Liver (tissue), 9 donors: Measurements from ENCODE around the gene TESK2. TPM values are rescaled to one million over a fixed set of nuclear protein-coding genes. Genes with fewer than 3 reads are reported as not detected.

Source experiments
- DNase-seq: peaks from one replicate; pipeline ENCODE4 v3.0.0-alpha.2; 2017; ENCODE audit warnings: low spot score
- H3K27ac ChIP-seq, 2 donors: one replicate each; pipeline ENCODE4 v1.7.0; 2013; ENCODE audit warnings: inconsistent platforms in 2 of 2, low read length in 2 of 2, control low read depth in 1 of 2, low read depth in 1 of 2, mild to moderate bottlenecking in 1 of 2
- H3K27me3 ChIP-seq, 4 donors: one replicate each; pipeline versions ENCODE4 v1.6.1 to v1.7.0; 2013; ENCODE audit warnings: low read length in 3 of 4, inconsistent platforms in 1 of 4, mild to moderate bottlenecking in 1 of 4, moderate library complexity in 1 of 4; ENCODE audit not compliant: control insufficient read depth in 4 of 4, insufficient read depth in 4 of 4
- H3K36me3 ChIP-seq, 4 donors: one replicate each; pipeline versions ENCODE4 v1.6.1 to v1.7.0; 2013; ENCODE audit warnings: low read length in 3 of 4, mild to moderate bottlenecking in 3 of 4, low read depth in 1 of 4, moderate library complexity in 1 of 4; ENCODE audit not compliant: control insufficient read depth in 4 of 4, insufficient read depth in 3 of 4
- H3K4me1 ChIP-seq, 4 donors: one replicate each; pipeline versions ENCODE4 v1.6.1 to v1.7.0; 2013; ENCODE audit warnings: low read length in 3 of 4, mild to moderate bottlenecking in 3 of 4, moderate library complexity in 1 of 4; ENCODE audit not compliant: control insufficient read depth in 4 of 4, insufficient read depth in 4 of 4
- H3K4me3 ChIP-seq, 3 donors: one replicate each; pipeline versions ENCODE4 v1.6.1 to v1.7.0; 2013; ENCODE audit warnings: low read length in 3 of 3, control low read depth in 1 of 3, low read depth in 1 of 3, mild to moderate bottlenecking in 1 of 3
- H3K9ac ChIP-seq, 2 donors: one replicate each; pipeline ENCODE4 v1.7.0; 2013; ENCODE audit warnings: low read length in 2 of 2, mild to moderate bottlenecking in 2 of 2, moderate library complexity in 2 of 2, control low read depth in 1 of 2, low read depth in 1 of 2
- H3K9me3 ChIP-seq, 4 donors: one replicate each; pipeline versions ENCODE4 v1.6.1 to v1.7.0; 2013; ENCODE audit warnings: low read length in 3 of 4; ENCODE audit not compliant: control insufficient read depth in 4 of 4
- EGR1 ChIP-seq, 2 donors: IDR thresholded peaks; 2 replicates each; pipeline ENCODE4 v1.6.1; 2016 to 2018; ENCODE audit warnings: antibody characterized with exemption in 2 of 2, low read depth in 2 of 2
- FOXA1 ChIP-seq: IDR thresholded peaks from 2 replicates; pipeline ENCODE4 v1.6.1; 2016; ENCODE audit warnings: antibody characterized with exemption
- FOXA2 ChIP-seq: IDR thresholded peaks from 2 replicates; pipeline ENCODE4 v1.6.1; 2016; ENCODE audit warnings: antibody characterized with exemption
- GABPA ChIP-seq, 2 donors: IDR thresholded peaks in 1 of 2; conservative IDR thresholded peaks in 1 of 2; 2 replicates each; pipeline ENCODE4 v1.6.1; 2016; ENCODE audit warnings: antibody characterized with exemption in 2 of 2, mild to moderate bottlenecking in 1 of 2, moderate library complexity in 1 of 2
- HNF4A ChIP-seq, 2 donors: conservative IDR thresholded peaks; 2 replicates each; pipeline ENCODE4 v1.6.1; 2016; ENCODE audit warnings: antibody characterized with exemption in 2 of 2, mild to moderate bottlenecking in 2 of 2
- HNF4G ChIP-seq: IDR thresholded peaks from 2 replicates; pipeline ENCODE4 v1.6.1; 2016; ENCODE audit warnings: antibody characterized with exemption
- JUND ChIP-seq, 2 donors: IDR thresholded peaks; 2 replicates each; pipeline ENCODE4 v1.6.1; 2016; ENCODE audit warnings: antibody characterized with exemption in 2 of 2
- MAX ChIP-seq: IDR thresholded peaks from 2 replicates; pipeline ENCODE4 v1.6.1; 2016; ENCODE audit warnings: antibody characterized with exemption
- NR2F2 ChIP-seq: IDR thresholded peaks from 2 replicates; pipeline ENCODE4 v1.6.1; 2016; ENCODE audit warnings: antibody characterized with exemption
- RAD21 ChIP-seq, 2 donors: IDR thresholded peaks; 2 replicates each; pipeline ENCODE4 v1.6.1; 2016; ENCODE audit warnings: antibody characterized with exemption in 2 of 2, mild to moderate bottlenecking in 2 of 2
- REST ChIP-seq: IDR thresholded peaks from 2 replicates; pipeline ENCODE4 v1.6.1; 2016; ENCODE audit warnings: antibody characterized with exemption, mild to moderate bottlenecking
- RXRA ChIP-seq, 2 donors: IDR thresholded peaks; 2 replicates each; pipeline ENCODE4 v1.6.1; 2017 to 2018; ENCODE audit warnings: antibody characterized with exemption in 2 of 2, mild to moderate bottlenecking in 1 of 2
- SP1 ChIP-seq: IDR thresholded peaks from 2 replicates; pipeline ENCODE4 v1.6.1; 2018; ENCODE audit warnings: antibody characterized with exemption, mild to moderate bottlenecking
- TAF1 ChIP-seq: conservative IDR thresholded peaks from 2 replicates; pipeline ENCODE4 v1.6.1; 2016; ENCODE audit warnings: antibody characterized with exemption, mild to moderate bottlenecking
- YY1 ChIP-seq: IDR thresholded peaks from 2 replicates; pipeline ENCODE4 v1.6.1; 2016; ENCODE audit warnings: antibody characterized with exemption, mild to moderate bottlenecking
- ZBTB33 ChIP-seq: IDR thresholded peaks from 2 replicates; pipeline ENCODE4 v1.6.1; 2016; ENCODE audit warnings: antibody characterized with exemption
- WGBS: extraction: QIAGEN DNeasy Blood & Tissue Kit; methylation state at CpG from one replicate; pipeline ENCODE4 v1.1.7; 2013; 5-methylcytosine and 5-hydroxymethylcytosine counted together
- polyA plus RNA-seq, 2 donors: library from polyadenylated mRNA; stranded (reverse) in 1 of 2; unstranded in 1 of 2; fragments of 200-250 nt in 1 of 2; fragments of >200 nt in 1 of 2; fragmentation: Nextera tagmentation in 1 of 2; extraction: Ambion mirVana in 1 of 2; gene quantifications; one replicate each; pipeline versions ENCODE4 v1.2.1 to v1.2.3, GENCODE V29; 2013 to 2015
- total RNA-seq, 2 donors: library from RNA; depleted of rRNA; stranded (reverse); fragments of >200 nt; gene quantifications; one replicate each; pipeline ENCODE4 v1.2.3, GENCODE V29; 2014
- TF ChIP-seq, protein P1 (sequence below): fragments of 150-350 bp; IDR thresholded peaks from 2 replicates; pipeline ENCODE4 v1.5.1; 2017; ENCODE audit warnings: improper control_type of control experiment, low read depth, low read length; ENCODE audit not compliant: missing input control
- TF ChIP-seq, protein P2 (sequence below): IDR thresholded peaks from 2 replicates; pipeline ENCODE4 v1.6.1; 2016; ENCODE audit warnings: antibody characterized with exemption
- donor health status: healthy.
- donor health status: healthy.
- donor health status: healthy.
- donor health status: healthy.
- donor health status: healthy.

Gene TESK2
- total and polyA plus RNA-seq, 4 donors: 2.4 to 8.2 (median 5.2) TPM

DNA sequence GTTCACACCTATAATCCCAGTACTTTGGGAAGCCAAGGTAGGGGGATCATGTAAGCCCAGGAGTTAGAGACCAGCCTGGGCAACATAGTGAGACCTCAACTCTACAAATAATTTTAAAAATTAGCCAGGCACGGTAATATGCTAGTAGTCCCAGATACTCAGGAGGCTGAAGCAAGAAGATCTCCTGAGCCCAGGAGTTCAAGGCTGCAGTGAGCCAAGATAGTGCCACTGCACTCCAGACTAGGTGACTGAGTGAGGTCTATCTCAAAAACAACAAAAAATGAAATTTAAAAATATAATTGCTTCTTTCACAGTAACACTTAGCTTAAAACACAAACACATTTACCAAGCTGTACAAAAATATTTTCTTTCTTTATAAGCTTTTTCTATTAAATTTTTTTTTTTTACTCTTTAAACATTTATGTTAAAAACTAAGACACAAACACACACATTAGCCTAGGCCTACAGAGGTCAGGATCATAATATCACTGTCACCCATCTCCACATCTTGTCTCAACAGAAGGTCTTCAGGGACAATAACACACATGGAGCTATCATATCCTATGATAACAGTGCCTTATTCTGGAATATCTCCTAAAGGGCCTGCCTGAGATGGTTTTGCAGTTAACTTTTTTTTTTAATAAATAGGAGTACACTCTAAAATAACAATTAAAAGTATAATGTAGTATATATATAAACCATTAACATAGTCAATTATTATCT, 43.9 kb downstream of the TESK2 start:
- no peak for DNase-seq
- Histone ChIP-seq H3K4me1 (peaks cover 0 to 4% (median 2%) of the 10 kb centered on the region in 4 donors), H3K27ac (no peak overlapping the region), H3K27me3 (no peaks in the 10 kb centered on the region), H3K9me3 (no peaks in the 10 kb centered on the region), H3K4me3 (no peak overlapping the region), H3K36me3 (no peaks in the 10 kb centered on the region), H3K9ac (no peak overlapping the region)
- 39% methylated on average over 1 of the region's 1 CpG for WGBS
- TF ChIP-seq, protein P1, sequence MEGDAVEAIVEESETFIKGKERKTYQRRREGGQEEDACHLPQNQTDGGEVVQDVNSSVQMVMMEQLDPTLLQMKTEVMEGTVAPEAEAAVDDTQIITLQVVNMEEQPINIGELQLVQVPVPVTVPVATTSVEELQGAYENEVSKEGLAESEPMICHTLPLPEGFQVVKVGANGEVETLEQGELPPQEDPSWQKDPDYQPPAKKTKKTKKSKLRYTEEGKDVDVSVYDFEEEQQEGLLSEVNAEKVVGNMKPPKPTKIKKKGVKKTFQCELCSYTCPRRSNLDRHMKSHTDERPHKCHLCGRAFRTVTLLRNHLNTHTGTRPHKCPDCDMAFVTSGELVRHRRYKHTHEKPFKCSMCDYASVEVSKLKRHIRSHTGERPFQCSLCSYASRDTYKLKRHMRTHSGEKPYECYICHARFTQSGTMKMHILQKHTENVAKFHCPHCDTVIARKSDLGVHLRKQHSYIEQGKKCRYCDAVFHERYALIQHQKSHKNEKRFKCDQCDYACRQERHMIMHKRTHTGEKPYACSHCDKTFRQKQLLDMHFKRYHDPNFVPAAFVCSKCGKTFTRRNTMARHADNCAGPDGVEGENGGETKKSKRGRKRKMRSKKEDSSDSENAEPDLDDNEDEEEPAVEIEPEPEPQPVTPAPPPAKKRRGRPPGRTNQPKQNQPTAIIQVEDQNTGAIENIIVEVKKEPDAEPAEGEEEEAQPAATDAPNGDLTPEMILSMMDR: no peak
- no peak for TF ChIP-seq SP1
- TF ChIP-seq, protein P2, sequence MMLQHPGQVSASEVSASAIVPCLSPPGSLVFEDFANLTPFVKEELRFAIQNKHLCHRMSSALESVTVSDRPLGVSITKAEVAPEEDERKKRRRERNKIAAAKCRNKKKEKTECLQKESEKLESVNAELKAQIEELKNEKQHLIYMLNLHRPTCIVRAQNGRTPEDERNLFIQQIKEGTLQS: no peak
- no peak for TF ChIP-seq GABPA (IDR thresholded peaks at IDR 0.05 in 1 of 2, conservative IDR thresholded peaks at IDR 0.05 in 1 of 2)
- TF ChIP-seq REST: no peak
- no peak for TF ChIP-seq NR2F2
- TF ChIP-seq JUND (IDR thresholded peaks at IDR 0.05): no peak
- TF ChIP-seq RXRA (IDR thresholded peaks at IDR 0.05): no peak
- TF ChIP-seq FOXA2: no peak
- no peak for TF ChIP-seq ZBTB33
- no peak for TF ChIP-seq FOXA1
- no peak for TF ChIP-seq HNF4G
- no peak for TF ChIP-seq MAX
- no peak for TF ChIP-seq YY1
- no peak for TF ChIP-seq TAF1
- no peak for TF ChIP-seq RAD21 (IDR thresholded peaks at IDR 0.05)
- no peak for TF ChIP-seq EGR1 (IDR thresholded peaks at IDR 0.05; ENCODE audit: low read depth in 2 of 2)
- TF ChIP-seq HNF4A (conservative IDR thresholded peaks at IDR 0.05): no peak
